GM23338 (cell line): ENCODE results near the gene ARMC5. TPM values are rescaled to one million over a fixed set of nuclear protein-coding genes. Genes with fewer than 3 reads are reported as not detected.

ENCODE experiments used
- EZH2 ChIP-seq: fragments of 200-600 bp; sonication (generic); IDR thresholded peaks from one replicate; pipeline ENCODE4 v1.8.0; 2017; ENCODE audit warnings: antibody characterized with exemption, mild to moderate bottlenecking, low read depth; ENCODE audit not compliant: unreplicated experiment
- polyA plus RNA-seq: library from polyadenylated mRNA; unstranded; fragments of >200 nt; fragmentation: Nextera tagmentation; extraction: Ambion mirVana; gene quantifications from 2 replicates; pipeline ENCODE4 v1.2.1, GENCODE V29; 2016
- total RNA-seq: library from RNA; depleted of rRNA; stranded (reverse); fragments of >200 nt; shearing (Covaris generic); gene quantifications from 2 replicates; pipeline ENCODE4 v1.2.3, GENCODE V29; 2014
- TF ChIP-seq, protein P1 (sequence below), 2 experiments: fragments of 200-600 bp in 1 of 2; sonication (generic) in 1 of 2; conservative IDR thresholded peaks; 2 replicates each; pipeline versions ENCODE4 v1.5.1 to v1.6.1; 2016 to 2017; ENCODE audit warnings: antibody characterized with exemption in 2 of 2, low read depth in 2 of 2, mild to moderate bottlenecking in 2 of 2, moderate library complexity in 1 of 2
- TF ChIP-seq, protein P2 (sequence below): fragments of 250-450 bp; sonication (Bioruptor Pico); IDR thresholded peaks from 2 replicates; pipeline ENCODE4 v1.5.0; 2020; ENCODE audit warnings: mild to moderate bottlenecking, moderate library complexity
- TF ChIP-seq, protein P3 (sequence below): IDR thresholded peaks from 2 replicates; pipeline ENCODE4 v1.6.1; 2016; ENCODE audit warnings: antibody characterized with exemption

Gene ARMC5
- total and polyA plus RNA-seq, 2 experiments from 2014 or later = 5.9 to 11.3 TPM

DNA sequence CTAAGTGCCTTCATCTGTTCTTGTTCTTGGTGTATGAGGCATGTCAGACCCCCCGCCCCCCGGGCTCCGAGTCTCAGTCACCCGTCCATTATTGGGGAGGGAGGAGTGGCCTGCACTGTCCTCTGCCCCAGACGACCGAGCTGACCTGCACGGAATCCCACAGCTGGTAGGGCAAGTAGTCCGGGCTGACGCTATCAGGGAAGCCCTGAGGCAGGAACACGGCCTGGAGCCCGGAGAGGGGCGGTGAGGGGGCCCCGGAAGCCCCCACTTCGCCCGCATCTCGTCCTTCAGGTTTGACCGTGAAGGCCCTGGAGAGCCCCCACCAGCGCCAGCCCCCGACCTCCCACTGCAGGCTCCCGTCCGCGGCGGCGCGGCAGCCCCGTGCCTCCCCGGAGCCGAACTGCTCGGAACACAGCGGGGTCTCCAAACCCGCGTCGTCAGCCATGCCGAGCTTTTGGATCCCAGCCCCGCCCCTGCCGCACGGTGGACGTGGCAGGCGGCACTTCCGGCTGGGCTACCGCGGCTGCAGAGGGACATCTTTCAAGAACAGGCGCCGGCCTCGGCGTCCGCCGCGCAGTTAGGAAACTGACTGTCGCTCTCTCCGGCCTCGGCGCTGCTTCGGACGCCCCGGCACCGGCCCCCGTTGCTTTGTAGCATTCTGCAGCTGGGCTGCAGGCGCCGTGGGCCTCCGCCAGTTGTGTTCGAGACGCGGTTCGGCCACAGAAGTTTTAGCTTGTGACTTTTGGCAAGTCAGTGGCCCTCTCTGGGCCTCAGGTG, 48.8 kb downstream of the ARMC5 start, which contains the start of gene RUSF1 (continued):
- TF ChIP-seq, protein P1, sequence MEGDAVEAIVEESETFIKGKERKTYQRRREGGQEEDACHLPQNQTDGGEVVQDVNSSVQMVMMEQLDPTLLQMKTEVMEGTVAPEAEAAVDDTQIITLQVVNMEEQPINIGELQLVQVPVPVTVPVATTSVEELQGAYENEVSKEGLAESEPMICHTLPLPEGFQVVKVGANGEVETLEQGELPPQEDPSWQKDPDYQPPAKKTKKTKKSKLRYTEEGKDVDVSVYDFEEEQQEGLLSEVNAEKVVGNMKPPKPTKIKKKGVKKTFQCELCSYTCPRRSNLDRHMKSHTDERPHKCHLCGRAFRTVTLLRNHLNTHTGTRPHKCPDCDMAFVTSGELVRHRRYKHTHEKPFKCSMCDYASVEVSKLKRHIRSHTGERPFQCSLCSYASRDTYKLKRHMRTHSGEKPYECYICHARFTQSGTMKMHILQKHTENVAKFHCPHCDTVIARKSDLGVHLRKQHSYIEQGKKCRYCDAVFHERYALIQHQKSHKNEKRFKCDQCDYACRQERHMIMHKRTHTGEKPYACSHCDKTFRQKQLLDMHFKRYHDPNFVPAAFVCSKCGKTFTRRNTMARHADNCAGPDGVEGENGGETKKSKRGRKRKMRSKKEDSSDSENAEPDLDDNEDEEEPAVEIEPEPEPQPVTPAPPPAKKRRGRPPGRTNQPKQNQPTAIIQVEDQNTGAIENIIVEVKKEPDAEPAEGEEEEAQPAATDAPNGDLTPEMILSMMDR (conservative IDR thresholded peaks at IDR 0.05; ENCODE audit: low read depth in 2 of 2) = no peak
- TF ChIP-seq, protein P2, sequence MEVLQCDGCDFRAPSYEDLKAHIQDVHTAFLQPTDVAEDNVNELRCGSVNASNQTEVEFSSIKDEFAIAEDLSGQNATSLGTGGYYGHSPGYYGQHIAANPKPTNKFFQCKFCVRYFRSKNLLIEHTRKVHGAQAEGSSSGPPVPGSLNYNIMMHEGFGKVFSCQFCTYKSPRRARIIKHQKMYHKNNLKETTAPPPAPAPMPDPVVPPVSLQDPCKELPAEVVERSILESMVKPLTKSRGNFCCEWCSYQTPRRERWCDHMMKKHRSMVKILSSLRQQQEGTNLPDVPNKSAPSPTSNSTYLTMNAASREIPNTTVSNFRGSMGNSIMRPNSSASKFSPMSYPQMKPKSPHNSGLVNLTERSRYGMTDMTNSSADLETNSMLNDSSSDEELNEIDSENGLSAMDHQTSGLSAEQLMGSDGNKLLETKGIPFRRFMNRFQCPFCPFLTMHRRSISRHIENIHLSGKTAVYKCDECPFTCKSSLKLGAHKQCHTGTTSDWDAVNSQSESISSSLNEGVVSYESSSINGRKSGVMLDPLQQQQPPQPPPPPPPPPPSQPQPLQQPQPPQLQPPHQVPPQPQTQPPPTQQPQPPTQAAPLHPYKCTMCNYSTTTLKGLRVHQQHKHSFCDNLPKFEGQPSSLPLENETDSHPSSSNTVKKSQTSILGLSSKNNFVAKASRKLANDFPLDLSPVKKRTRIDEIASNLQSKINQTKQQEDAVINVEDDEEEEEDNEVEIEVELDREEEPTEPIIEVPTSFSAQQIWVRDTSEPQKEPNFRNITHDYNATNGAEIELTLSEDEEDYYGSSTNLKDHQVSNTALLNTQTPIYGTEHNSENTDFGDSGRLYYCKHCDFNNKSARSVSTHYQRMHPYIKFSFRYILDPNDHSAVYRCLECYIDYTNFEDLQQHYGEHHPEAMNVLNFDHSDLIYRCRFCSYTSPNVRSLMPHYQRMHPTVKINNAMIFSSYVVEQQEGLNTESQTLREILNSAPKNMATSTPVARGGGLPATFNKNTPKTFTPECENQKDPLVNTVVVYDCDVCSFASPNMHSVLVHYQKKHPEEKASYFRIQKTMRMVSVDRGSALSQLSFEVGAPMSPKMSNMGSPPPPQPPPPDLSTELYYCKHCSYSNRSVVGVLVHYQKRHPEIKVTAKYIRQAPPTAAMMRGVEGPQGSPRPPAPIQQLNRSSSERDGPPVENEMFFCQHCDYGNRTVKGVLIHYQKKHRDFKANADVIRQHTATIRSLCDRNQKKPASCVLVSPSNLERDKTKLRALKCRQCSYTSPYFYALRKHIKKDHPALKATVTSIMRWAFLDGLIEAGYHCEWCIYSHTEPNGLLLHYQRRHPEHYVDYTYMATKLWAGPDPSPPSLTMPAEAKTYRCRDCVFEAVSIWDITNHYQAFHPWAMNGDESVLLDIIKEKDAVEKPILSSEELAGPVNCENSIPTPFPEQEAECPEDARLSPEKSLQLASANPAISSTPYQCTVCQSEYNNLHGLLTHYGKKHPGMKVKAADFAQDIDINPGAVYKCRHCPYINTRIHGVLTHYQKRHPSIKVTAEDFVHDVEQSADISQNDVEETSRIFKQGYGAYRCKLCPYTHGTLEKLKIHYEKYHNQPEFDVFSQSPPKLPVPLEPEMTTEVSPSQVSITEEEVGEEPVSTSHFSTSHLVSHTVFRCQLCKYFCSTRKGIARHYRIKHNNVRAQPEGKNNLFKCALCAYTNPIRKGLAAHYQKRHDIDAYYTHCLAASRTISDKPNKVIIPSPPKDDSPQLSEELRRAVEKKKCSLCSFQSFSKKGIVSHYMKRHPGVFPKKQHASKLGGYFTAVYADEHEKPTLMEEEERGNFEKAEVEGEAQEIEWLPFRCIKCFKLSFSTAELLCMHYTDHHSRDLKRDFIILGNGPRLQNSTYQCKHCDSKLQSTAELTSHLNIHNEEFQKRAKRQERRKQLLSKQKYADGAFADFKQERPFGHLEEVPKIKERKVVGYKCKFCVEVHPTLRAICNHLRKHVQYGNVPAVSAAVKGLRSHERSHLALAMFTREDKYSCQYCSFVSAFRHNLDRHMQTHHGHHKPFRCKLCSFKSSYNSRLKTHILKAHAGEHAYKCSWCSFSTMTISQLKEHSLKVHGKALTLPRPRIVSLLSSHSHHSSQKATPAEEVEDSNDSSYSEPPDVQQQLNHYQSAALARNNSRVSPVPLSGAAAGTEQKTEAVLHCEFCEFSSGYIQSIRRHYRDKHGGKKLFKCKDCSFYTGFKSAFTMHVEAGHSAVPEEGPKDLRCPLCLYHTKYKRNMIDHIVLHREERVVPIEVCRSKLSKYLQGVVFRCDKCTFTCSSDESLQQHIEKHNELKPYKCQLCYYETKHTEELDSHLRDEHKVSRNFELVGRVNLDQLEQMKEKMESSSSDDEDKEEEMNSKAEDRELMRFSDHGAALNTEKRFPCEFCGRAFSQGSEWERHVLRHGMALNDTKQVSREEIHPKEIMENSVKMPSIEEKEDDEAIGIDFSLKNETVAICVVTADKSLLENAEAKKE = no peak
- TF ChIP-seq, protein P3, sequence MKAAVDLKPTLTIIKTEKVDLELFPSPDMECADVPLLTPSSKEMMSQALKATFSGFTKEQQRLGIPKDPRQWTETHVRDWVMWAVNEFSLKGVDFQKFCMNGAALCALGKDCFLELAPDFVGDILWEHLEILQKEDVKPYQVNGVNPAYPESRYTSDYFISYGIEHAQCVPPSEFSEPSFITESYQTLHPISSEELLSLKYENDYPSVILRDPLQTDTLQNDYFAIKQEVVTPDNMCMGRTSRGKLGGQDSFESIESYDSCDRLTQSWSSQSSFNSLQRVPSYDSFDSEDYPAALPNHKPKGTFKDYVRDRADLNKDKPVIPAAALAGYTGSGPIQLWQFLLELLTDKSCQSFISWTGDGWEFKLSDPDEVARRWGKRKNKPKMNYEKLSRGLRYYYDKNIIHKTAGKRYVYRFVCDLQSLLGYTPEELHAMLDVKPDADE = peak; percentile 58; the same call in 1 of the 2 replicates
- no peak for TF ChIP-seq EZH2
